HUDEP-2 (cell line): Measurements from ENCODE around the gene MYO5C.

Experiments used
- DNase-seq, 76 experiments: peaks; one replicate each; lab custom pipeline; 2025; ENCODE audit not compliant: unreplicated experiment in 76 of 76; lab: John Stamatoyannopoulos, UW

Gene MYO5C

GRCh38 chr15:52154896-52155865 lies 140.4 kb downstream of the MYO5C start:
- no peak for DNase-seq

- DNase-seq: no peak
These were observed 141.4 kb downstream of the MYO5C start for GRCh38 chr15:52153900-52154895.

- no peak for DNase-seq
These were observed 144.3 kb downstream of the MYO5C start for GRCh38 chr15:52151353-52151752.

- DNase-seq: no peak
These were observed 144.7 kb downstream of the MYO5C start for GRCh38 chr15:52150871-52151270.

GRCh38 chr15:52150043-52150825 lies 145.4 kb downstream of the MYO5C start:
- DNase-seq: no peak

- no peak for DNase-seq
These were observed 147.2 kb downstream of the MYO5C start for GRCh38 chr15:52148403-52148802.

GRCh38 chr15:52146776-52147175 lies 148.8 kb downstream of the MYO5C start:
- DNase-seq: no peak

GRCh38 chr15:52146261-52146660 lies 149.3 kb downstream of the MYO5C start:
- no peak for DNase-seq

- no peak for DNase-seq
These were observed 150.9 kb downstream of the MYO5C start for GRCh38 chr15:52144656-52145178.

GRCh38 chr15:52143873-52144272 lies 151.7 kb downstream of the MYO5C start:
- no peak for DNase-seq
